ENCODE results near the gene TLR8.

Gene TLR8

DNA sequence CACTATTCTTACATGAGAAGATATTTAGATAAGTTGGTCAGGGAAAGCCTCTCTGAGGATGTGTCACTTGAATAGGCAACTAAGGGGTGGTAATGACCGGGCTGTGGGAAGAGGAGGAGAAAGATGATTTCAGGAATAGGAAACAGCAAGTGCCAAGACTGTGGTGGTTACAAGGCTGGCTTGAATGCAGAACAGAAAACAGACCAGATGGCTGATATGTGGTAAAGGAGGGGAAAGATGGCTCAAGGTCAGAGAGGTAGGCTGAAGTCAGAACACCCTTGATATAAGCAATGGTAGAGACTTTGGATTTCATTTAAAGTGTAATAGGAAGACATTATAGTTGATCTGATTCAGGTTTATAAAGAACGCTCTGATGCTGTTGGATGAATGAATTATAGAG lies 24.5 kb upstream of the TLR8 start:
- Histone ChIP-seq H3K27ac (ENCODE audit: insufficient read depth, low read depth, low read length, poor library complexity, severe bottlenecking) (no peak overlapping the region), H3K4me1 (ENCODE audit: control insufficient read depth, insufficient read depth, low read length) (no peaks in the 10 kb centered on the region), H3K27me3 (ENCODE audit: control insufficient read depth, insufficient read depth, low read length, poor library complexity, severe bottlenecking) (no peaks in the 10 kb centered on the region), H3K9me3 (ENCODE audit: control insufficient read depth, low read length) (no peaks in the 10 kb centered on the region), H3K4me3 (ENCODE audit: insufficient read depth, low read depth, low read length) (no peak overlapping the region), H3K36me3 (ENCODE audit: control insufficient read depth, insufficient read depth, low read length) (no peaks in the 10 kb centered on the region)
- WGBS, 2 experiments: 91 to 94% methylated on average over 2 of the region's 2 CpGs

- Histone ChIP-seq H3K4me3 (ENCODE audit: insufficient read depth, low read depth, low read length) (no peak overlapping the region), H3K9me3 (ENCODE audit: control insufficient read depth, low read length) (no peaks in the 10 kb centered on the region), H3K27ac (ENCODE audit: insufficient read depth, low read depth, low read length, poor library complexity, severe bottlenecking) (no peak overlapping the region), H3K36me3 (ENCODE audit: control insufficient read depth, insufficient read depth, low read length) (no peaks in the 10 kb centered on the region), H3K4me1 (ENCODE audit: control insufficient read depth, insufficient read depth, low read length) (no peaks in the 10 kb centered on the region), H3K27me3 (ENCODE audit: control insufficient read depth, insufficient read depth, low read length, poor library complexity, severe bottlenecking) (no peaks in the 10 kb centered on the region)
- 93 to 97% methylated on average over 5 of the region's 5 CpGs for WGBS, 2 experiments
Measured at GRCh38 chrX:12885508-12885907, 20.9 kb upstream of the TLR8 start.

DNA sequence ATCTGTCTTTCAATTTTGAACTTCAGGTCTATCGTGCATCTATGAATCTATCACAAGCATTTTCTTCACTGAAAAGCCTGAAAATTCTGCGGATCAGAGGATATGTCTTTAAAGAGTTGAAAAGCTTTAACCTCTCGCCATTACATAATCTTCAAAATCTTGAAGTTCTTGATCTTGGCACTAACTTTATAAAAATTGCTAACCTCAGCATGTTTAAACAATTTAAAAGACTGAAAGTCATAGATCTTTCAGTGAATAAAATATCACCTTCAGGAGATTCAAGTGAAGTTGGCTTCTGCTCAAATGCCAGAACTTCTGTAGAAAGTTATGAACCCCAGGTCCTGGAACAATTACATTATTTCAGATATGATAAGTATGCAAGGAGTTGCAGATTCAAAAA lies 19.9 kb upstream of the TLR8 start:
- no peaks in the 10 kb centered on the region for H3K27me3 ChIP-seq (ENCODE audit: control insufficient read depth, insufficient read depth, low read length, poor library complexity, severe bottlenecking)
- H3K9me3 ChIP-seq (ENCODE audit: control insufficient read depth, low read length): no peaks in the 10 kb centered on the region
- no peak overlapping the region for H3K27ac ChIP-seq (ENCODE audit: insufficient read depth, low read depth, low read length, poor library complexity, severe bottlenecking)
- no peak overlapping the region for H3K4me3 ChIP-seq (ENCODE audit: insufficient read depth, low read depth, low read length)
- H3K4me1 ChIP-seq (ENCODE audit: control insufficient read depth, insufficient read depth, low read length): no peaks in the 10 kb centered on the region
- H3K36me3 ChIP-seq (ENCODE audit: control insufficient read depth, insufficient read depth, low read length): no peaks in the 10 kb centered on the region
- 93 to 94% methylated on average over 2 to 3 of the region's 3 CpGs for WGBS, 2 experiments

DNA sequence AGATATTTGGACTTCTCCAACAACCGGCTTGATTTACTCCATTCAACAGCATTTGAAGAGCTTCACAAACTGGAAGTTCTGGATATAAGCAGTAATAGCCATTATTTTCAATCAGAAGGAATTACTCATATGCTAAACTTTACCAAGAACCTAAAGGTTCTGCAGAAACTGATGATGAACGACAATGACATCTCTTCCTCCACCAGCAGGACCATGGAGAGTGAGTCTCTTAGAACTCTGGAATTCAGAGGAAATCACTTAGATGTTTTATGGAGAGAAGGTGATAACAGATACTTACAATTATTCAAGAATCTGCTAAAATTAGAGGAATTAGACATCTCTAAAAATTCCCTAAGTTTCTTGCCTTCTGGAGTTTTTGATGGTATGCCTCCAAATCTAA lies 19.3 kb upstream of the TLR8 start:
- Histone ChIP-seq H3K36me3 (ENCODE audit: control insufficient read depth, insufficient read depth, low read length) (no peaks in the 10 kb centered on the region), H3K9me3 (ENCODE audit: control insufficient read depth, low read length) (no peaks in the 10 kb centered on the region), H3K4me1 (ENCODE audit: control insufficient read depth, insufficient read depth, low read length) (no peaks in the 10 kb centered on the region), H3K4me3 (ENCODE audit: insufficient read depth, low read depth, low read length) (no peak overlapping the region), H3K27ac (ENCODE audit: insufficient read depth, low read depth, low read length, poor library complexity, severe bottlenecking) (no peak overlapping the region), H3K27me3 (ENCODE audit: control insufficient read depth, insufficient read depth, low read length, poor library complexity, severe bottlenecking) (no peaks in the 10 kb centered on the region)
- 89% methylated on average over 1 of the region's 2 CpGs; no CpG with 5 or more reads in 1 of the 2 experiments for WGBS, 2 experiments

DNA sequence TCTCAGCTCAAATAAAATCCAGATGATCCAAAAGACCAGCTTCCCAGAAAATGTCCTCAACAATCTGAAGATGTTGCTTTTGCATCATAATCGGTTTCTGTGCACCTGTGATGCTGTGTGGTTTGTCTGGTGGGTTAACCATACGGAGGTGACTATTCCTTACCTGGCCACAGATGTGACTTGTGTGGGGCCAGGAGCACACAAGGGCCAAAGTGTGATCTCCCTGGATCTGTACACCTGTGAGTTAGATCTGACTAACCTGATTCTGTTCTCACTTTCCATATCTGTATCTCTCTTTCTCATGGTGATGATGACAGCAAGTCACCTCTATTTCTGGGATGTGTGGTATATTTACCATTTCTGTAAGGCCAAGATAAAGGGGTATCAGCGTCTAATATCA lies 18.7 kb upstream of the TLR8 start:
- no peaks in the 10 kb centered on the region for H3K9me3 ChIP-seq (ENCODE audit: control insufficient read depth, low read length)
- no peak overlapping the region for H3K27ac ChIP-seq (ENCODE audit: insufficient read depth, low read depth, low read length, poor library complexity, severe bottlenecking)
- no peaks in the 10 kb centered on the region for H3K36me3 ChIP-seq (ENCODE audit: control insufficient read depth, insufficient read depth, low read length)
- 93 to 96% methylated on average over 3 of the region's 3 CpGs for WGBS, 2 experiments
- no peak overlapping the region for H3K4me3 ChIP-seq (ENCODE audit: insufficient read depth, low read depth, low read length)
- H3K4me1 ChIP-seq (ENCODE audit: control insufficient read depth, insufficient read depth, low read length): no peaks in the 10 kb centered on the region
- H3K27me3 ChIP-seq (ENCODE audit: control insufficient read depth, insufficient read depth, low read length, poor library complexity, severe bottlenecking): no peaks in the 10 kb centered on the region

- no peaks in the 10 kb centered on the region for H3K9me3 ChIP-seq (ENCODE audit: control insufficient read depth, low read length)
- 92 to 94% methylated on average over 5 of the region's 5 CpGs for WGBS, 2 experiments
Measured at GRCh38 chrX:12890467-12890866, 16.0 kb upstream of the TLR8 start.

DNA sequence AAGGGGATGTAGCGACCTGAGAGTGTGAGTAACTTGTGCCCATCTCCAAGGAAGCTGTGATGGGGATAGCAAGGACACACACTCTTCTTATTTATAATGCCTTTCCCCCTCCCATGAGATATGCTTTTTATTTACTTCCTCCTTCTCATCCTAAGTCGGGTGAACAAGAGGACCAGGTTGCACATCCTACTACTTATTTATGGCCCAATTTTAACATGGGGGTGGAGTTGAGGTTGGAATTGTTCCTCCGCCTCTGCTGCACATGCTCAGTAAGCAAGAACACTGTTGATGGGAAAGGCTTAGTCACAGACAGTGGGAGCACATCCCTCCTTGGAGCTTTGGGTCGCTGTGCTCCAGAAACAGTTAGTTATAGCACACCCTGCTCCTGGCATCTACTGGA lies 15.2 kb upstream of the TLR8 start:
- H3K27ac ChIP-seq (ENCODE audit: insufficient read depth, low read depth, low read length, poor library complexity, severe bottlenecking): no peak overlapping the region
- 96 to 100% methylated on average over 2 to 3 of the region's 4 CpGs for whole genome bisulfite sequencing, 2 experiments
- H3K27me3 ChIP-seq (ENCODE audit: control insufficient read depth, insufficient read depth, low read length, poor library complexity, severe bottlenecking): no peaks in the 10 kb centered on the region
- no peak overlapping the region for H3K4me3 ChIP-seq (ENCODE audit: insufficient read depth, low read depth, low read length)
- H3K36me3 ChIP-seq (ENCODE audit: control insufficient read depth, insufficient read depth, low read length): no peaks in the 10 kb centered on the region
- H3K4me1 ChIP-seq (ENCODE audit: control insufficient read depth, insufficient read depth, low read length): no peaks in the 10 kb centered on the region
- H3K9me3 ChIP-seq (ENCODE audit: control insufficient read depth, low read length): no peaks in the 10 kb centered on the region

More at GRCh38 chrX:12890467-12890866, 16.0 kb upstream of the TLR8 start:
- Histone ChIP-seq H3K36me3 (ENCODE audit: control insufficient read depth, insufficient read depth, low read length) (no peaks in the 10 kb centered on the region), H3K27me3 (ENCODE audit: control insufficient read depth, insufficient read depth, low read length, poor library complexity, severe bottlenecking) (no peaks in the 10 kb centered on the region), H3K4me3 (ENCODE audit: insufficient read depth, low read depth, low read length) (no peak overlapping the region), H3K4me1 (ENCODE audit: control insufficient read depth, insufficient read depth, low read length) (no peaks in the 10 kb centered on the region), H3K27ac (ENCODE audit: insufficient read depth, low read depth, low read length, poor library complexity, severe bottlenecking) (no peak overlapping the region)

DNA sequence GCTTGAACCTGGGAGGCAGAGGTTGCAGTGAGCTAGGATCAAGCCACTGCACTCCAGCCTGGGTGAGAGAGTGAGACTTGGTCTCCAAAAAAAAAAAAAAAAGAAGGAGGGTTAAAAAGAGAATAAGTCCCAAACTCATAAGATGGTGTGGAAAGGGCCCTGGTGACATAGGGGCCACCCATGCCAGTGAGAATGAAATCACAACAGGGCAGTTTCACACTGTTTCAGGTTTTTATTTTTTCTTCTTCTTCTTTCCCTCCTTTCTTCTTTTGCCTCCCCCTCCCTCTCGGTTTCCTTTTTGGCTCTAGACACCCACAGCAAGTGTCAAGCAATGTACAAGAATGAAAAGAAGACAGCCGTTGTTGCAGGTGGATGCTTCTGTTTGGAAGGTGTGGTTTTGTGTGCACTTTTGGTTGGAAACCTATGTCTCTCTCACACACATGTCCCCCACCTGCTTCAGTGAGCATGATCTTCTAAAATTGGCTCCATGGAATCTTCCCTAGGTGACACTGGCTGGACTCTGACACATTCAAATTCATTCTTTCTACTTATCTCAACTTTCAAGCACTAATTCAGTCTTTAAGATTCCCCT lies 14.4 kb upstream of the TLR8 start:
- Histone ChIP-seq H3K27ac (ENCODE audit: insufficient read depth, low read depth, low read length, poor library complexity, severe bottlenecking) (no peak overlapping the region), H3K9me3 (ENCODE audit: control insufficient read depth, low read length) (no peaks in the 10 kb centered on the region), H3K4me1 (ENCODE audit: control insufficient read depth, insufficient read depth, low read length) (no peaks in the 10 kb centered on the region), H3K36me3 (ENCODE audit: control insufficient read depth, insufficient read depth, low read length) (no peaks in the 10 kb centered on the region), H3K4me3 (ENCODE audit: insufficient read depth, low read depth, low read length) (no peak overlapping the region), H3K27me3 (ENCODE audit: control insufficient read depth, insufficient read depth, low read length, poor library complexity, severe bottlenecking) (no peaks in the 10 kb centered on the region)
- 100% methylated on average over 1 of the region's 2 CpGs for WGBS, 2 experiments

DNA sequence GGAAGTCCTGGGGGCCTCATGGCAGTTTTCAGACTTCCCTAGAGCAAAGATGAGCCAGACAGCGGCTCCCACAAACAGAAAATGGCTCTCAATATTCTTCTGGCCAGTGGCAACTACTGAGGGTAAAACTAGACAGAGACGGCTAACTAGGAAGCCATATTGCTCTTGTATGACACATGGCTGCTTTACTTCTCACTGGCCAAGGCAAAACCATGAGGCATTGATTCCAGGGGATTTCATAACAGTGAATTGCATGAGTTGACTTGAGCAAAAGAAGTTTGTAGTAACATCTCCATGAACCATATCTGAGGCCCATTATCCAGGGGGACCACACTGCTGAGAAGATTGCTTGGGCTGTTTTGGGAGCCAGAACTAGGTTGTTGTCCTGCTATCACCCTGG lies 13.7 kb upstream of the TLR8 start:
- no peaks in the 10 kb centered on the region for H3K27me3 ChIP-seq (ENCODE audit: control insufficient read depth, insufficient read depth, low read length, poor library complexity, severe bottlenecking)
- no peak overlapping the region for H3K27ac ChIP-seq (ENCODE audit: insufficient read depth, low read depth, low read length, poor library complexity, severe bottlenecking)
- H3K4me1 ChIP-seq (ENCODE audit: control insufficient read depth, insufficient read depth, low read length): no peaks in the 10 kb centered on the region
- H3K9me3 ChIP-seq (ENCODE audit: control insufficient read depth, low read length): no peaks in the 10 kb centered on the region
- no peaks in the 10 kb centered on the region for H3K36me3 ChIP-seq (ENCODE audit: control insufficient read depth, insufficient read depth, low read length)
- no peak overlapping the region for H3K4me3 ChIP-seq (ENCODE audit: insufficient read depth, low read depth, low read length)
- WGBS, 2 experiments: 98 to 99% methylated on average over 2 of the region's 2 CpGs

DNA sequence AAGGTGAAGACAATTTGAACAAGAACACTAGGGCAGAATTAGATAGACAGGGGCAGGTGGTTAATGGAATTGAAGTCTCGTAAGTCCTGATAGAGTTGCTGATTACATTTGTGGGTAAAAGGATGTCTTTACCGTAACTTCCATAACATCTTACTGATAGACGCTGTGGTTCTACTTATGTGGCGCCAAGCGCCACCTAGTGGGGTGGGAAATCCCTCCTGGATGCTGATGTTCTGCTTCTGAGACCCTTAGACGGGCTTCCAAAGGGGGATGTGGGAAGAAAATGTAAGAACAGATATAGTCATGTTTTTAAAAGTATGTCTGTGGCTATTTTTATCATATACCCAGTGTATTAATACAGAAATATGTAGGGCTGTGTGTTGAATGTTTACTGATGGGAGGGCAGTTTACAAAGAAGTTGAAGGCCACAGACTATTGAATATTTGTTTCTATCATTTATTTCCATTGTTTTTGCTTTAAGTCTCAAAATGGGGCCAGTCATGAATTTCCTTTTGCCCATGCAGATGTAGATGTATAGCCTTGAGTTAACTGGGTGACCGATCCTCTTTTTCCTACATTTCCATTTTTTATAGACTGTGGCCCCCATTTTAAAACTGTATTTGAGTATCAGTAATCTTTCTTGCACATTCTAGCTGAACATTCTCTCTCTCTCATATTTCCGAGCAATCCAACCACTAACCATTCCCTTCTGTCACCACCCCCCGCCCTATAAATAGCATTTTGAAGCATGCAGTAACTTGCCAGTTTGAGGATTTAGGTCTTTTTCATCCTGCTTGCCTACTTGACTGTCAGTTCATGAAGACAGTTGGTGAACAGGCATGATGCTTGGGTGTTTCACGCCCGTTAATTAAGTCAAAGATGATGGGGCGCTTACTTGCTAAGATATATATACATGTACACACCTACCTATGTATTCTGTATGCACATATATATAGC lies 12.1 kb upstream of the TLR8 start:
- no peaks in the 10 kb centered on the region for H3K36me3 ChIP-seq (ENCODE audit: control insufficient read depth, insufficient read depth, low read length)
- 60 to 63% methylated on average over 8 to 10 of the region's 12 CpGs for WGBS, 2 experiments
- no peak overlapping the region for H3K27ac ChIP-seq (ENCODE audit: insufficient read depth, low read depth, low read length, poor library complexity, severe bottlenecking)
- H3K9me3 ChIP-seq (ENCODE audit: control insufficient read depth, low read length): no peaks in the 10 kb centered on the region
- no peaks in the 10 kb centered on the region for H3K27me3 ChIP-seq (ENCODE audit: control insufficient read depth, insufficient read depth, low read length, poor library complexity, severe bottlenecking)
- H3K4me1 ChIP-seq (ENCODE audit: control insufficient read depth, insufficient read depth, low read length): no peaks in the 10 kb centered on the region
- no peak overlapping the region for H3K4me3 ChIP-seq (ENCODE audit: insufficient read depth, low read depth, low read length)

All from ectodermal cell (in vitro differentiated cells).